GM18909 (cell line): ENCODE data around the gene LCN15.
"Not testable (repeated sequence)": the region's sequence is repeated elsewhere in the genome, so short reads cannot be mapped to it uniquely, and the experiment has no call there.

Source experiments
- ATAC-seq: cut with Tn5 transposase; IDR thresholded peaks from one replicate; pipeline ENCODE4 v1.9.1; 2021; ENCODE audit warnings: mild to moderate bottlenecking; ENCODE audit not compliant: unreplicated experiment, poor library complexity

The LCN15 gene

DNA sequence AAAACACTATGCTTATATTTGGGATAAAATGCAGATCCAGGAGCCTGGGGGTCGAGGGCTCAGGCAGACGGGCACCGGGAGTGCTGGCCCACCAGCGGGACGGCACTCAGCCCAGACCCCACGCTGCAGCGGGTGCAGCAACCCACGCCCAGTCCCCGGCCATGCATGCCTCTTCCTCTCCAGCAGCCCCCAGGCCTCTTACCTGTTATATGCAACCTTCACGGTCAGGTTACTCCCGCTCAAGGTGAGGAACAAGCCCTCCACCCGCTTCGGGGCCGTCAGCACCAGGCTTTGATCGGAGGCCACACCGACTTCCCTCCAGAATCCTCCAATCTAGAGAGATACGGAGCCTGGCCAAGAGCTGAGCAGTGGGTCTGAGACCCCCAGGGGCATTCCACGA is 7.5 kb downstream of the LCN15 start:
- ATAC-seq: no peak

DNA sequence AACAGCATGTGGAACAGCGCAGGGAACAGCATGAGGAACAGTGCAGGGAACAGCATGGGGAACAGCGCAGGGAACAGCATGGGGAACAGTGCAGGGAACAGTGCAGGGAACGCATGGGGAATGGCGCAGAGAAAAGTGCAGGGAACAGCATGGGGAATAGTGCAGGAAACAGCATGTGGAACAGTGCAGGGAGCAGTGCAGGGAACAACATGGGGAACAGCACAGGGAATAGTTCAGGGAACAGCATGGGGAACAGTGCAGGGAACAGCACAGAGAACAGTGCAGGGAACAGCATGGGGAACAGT is 8.2 kb downstream of the LCN15 start:
- ATAC-seq: no peak

DNA sequence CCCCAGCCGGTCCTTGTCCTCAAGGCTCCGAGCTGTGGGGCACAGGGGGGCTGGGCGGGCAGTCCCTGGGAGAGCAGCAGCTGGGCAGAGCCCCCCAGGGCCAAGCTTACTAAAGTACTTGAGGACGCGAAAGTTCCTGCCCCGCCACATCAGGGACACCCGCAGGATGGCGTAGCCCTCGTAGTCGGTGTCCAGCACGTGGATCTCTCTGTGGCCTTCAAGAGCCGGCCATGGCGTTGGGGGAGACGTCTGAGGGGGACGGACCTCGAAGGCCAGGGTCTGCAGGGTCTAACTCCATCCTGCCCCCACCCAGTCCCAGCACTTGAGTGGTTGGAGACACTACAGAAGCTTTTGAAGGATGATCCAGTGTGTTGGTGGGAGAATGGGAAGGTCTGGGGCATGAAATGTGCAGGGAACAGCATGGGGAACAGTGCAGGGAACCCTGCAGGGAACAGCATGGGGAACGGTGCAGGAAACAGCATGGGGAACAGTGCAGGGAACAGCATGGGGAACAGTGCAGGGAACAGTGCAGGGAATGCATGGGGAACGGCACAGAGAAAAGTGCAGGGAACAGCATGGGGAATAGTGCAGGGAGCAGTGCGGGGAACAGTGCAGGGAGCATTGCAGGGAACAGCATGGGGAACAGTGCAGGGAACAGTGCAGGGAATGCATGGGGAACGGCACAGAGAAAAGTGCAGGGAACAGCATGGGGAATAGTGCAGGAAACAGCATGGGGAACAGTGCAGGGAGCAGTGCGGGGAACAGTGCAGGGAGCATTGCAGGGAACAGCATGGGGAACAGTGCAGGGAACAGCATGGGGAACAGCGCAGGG is 8.8 kb downstream of the LCN15 start:
- ATAC-seq: not testable (repeated sequence)

DNA sequence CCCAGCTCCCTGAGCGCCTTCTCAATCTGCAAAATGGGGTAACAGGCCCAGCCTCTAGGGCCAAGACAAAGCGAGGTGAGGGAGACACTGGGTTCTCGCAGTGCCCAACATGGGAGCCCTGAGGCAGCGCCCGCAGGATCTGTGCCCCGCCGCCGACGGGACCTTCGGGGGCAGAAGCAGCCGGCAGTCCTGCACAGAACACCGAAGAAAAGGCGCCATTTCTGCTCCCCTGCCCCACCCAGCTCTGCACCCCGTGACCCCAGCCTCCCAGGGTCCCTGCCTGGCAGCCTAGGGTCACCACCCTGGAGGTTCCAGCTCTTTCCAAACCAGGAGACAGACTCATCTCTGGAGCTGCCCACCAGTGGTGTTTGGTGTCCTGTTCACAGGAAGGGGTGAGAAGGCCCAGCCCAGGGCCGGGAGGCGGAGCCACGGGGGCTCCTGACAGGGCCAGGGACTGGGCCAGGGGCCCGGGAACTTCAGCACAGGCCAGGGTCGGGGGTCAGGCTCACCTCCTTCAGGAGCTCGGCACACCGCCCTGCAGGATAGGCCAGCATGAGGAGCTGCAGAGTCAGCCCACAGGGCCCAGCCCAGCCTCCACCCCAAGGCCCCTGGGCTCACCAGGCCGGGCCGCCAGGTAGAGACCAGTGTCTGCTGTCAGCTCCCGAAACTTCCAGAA is 9.6 kb downstream of the LCN15 start:
- no peak for ATAC-seq

DNA sequence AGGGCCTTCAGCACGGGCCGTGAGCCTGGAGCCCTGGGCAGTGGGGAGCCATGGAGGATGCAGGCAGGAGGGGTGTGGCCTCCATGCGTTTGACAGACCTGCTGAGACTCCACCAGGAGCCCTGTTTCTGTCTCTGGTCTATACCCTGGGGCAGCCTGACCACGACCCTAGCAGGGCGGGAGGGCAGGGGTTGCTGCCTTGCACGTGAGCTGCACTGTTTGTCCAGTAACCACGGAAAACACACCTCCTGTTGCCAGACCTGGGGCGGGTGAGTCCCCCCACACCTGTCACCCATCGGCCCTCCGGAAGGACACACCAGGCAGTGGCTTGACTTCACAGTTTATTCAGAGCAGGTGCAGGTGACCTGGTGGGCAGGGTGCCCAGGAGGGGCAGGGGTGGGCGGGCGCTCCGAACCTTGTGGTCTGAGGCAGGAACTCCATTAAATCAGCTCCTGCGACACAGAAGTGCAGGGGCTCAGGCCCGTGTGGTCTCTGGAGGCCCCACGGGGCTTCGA is 10.2 kb downstream of the LCN15 start:
- ATAC-seq: no peak

DNA sequence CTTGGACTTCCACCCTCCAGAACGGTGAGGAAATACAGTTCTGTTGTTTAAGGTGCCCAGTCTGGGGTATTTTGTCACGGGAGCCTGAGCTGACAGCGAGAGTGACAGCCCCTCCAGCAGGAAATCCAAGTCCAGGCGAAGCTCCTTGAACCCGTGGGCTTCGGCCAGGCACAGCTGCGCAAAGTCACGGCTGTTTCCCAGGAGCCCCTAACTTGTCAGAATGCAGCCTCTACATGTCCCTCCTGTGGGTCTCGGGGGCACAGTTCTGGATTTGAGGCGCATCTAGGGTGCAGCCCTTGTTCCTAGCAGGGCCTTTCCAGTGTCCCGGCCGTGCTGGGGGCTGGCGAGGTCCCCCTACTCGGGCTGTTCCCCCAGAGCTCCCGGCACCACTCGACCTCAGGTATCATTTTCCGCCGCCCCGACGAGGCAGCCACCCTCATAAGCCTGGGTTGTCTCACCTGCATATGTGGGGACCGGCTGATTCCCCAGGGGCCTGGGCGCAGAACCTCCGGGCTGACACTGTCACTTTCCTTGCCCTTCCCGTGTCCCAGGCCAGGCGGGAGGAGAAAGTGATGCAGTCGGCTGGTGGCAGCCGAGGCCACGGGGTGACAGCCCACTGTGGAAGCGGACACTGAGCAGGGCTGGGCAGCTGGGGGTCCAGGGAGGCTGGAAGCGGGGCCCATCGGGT is 10.8 kb downstream of the LCN15 start:
- no peak for ATAC-seq

DNA sequence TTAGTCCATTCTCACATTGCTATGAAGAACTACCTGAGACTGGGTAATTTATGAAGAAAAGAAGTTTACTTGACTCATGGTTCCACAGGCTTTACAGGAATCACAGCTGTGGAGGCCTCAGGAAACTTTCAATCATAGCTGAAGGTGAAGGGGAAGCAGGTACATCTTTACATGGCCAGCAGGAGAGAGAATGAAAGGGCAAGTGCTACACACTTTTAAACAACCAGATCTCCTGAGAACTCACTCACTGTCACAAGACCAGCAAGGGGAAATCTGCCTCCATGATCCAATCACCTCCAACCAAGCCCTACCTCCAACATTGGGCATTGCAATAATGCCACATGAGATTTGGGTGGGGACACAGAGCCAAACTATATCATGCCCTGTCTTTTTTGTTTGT is 12.5 kb downstream of the LCN15 start:
- ATAC-seq: no peak

DNA sequence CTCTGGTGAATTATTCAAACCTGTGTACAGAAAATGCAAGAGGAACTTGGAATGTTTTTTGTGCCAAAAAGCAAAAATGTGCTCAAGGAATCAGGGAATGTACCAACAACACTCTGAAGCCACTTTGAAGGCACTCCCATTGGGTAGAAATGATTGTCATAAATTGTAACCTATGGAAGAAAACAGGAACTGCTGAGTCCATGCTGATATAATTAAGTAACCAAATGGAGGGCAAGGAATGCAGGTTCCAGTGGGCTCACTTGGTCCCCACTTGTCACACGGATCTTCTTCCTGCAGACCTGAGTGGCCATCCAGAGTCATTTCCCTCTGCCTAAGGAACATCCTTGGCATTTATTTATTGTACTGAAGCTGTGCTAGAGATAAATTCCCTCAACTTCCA is 13.1 kb downstream of the LCN15 start:
- no peak for ATAC-seq

DNA sequence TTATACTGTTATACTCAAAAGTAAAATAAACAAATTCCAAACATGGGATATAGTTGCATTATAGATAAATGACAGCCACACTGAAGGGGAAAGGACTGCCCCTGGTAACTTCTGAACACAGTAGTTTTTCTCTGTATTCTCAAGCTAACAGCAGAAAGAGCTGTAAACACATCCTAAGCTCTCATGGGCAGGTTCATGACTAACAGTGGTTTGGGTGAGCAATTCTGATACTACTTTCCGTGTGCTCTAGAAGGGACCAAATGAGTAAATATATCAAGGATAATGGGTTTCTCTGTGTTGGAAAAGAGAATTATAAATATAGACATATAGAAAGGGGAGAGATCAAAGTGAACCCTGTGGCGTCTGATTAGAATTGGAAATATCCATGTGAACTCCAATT is 13.8 kb downstream of the LCN15 start:
- no peak for ATAC-seq

DNA sequence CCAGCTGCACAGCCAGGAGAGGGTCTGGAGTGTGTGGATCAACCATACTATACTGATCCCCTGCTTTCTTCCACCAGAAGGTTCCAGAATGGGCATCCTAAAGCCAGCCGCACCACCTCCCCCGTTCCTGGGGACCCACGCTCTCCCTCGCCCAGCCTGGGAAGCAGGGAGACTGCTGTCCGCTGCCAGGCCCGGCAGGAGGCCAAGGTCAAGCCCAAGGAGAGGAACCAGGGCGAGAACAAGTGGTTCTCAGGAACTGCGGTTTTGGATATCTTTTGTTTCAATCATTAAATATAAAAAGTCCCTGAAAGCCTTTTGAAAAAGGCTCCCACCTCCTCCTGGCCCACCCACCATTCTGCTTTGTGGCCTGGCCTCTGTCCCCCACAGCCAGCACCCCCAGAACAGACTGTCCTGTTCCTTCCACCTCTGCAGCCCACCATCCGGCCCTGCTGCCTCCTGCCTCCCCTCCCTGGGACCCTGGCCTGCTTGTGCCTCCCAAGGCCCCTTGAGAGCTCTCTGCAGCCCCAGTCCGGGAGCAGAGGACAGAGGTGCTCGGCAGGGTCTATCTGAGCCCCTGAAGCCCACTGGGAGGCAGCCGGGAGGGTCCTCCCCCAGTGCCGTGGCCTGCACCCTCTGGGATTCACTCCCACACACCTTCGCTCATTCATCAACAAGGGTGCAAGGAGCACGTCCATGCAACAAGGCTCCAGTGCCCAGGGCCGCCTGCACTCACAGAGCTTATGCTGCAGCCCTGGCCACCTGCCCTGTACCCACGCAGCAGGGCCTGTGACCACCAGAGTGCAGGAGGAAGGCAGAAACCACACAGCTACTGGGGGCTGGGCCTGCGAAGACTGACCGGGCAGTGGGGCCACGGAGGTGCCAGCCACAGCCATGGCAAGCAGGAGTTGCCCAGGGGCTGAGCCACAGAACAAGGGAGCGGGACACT is 15.4 kb downstream of the LCN15 start:
- no peak for ATAC-seq

DNA sequence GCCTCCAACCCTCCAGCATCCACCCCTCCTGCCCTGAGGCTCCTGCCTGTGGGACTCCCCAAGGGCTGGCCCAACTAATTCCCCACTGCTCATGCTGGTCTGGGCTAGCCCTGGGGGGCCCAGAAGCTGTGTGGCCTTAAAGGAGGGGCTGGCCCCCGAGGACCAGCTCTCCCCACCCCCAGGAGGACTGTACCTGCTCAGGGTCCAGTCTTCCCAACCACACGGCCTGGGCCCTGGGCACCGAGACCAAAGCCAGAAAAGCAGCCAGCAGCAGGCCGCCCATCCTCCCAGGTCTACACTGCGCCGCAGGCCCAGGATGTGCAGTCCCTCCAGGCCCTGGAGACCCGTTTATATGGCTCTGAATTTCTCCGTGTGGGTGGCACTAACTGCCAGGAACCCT is 16.1 kb downstream of the LCN15 start, which contains the start of gene LCN6:
Gene LCN6 (minus strand): TSS at position 325 of the 400 bp plus-strand sequence. CDS start 42 bp downstream, at position 283.
- ATAC-seq: no peak

DNA sequence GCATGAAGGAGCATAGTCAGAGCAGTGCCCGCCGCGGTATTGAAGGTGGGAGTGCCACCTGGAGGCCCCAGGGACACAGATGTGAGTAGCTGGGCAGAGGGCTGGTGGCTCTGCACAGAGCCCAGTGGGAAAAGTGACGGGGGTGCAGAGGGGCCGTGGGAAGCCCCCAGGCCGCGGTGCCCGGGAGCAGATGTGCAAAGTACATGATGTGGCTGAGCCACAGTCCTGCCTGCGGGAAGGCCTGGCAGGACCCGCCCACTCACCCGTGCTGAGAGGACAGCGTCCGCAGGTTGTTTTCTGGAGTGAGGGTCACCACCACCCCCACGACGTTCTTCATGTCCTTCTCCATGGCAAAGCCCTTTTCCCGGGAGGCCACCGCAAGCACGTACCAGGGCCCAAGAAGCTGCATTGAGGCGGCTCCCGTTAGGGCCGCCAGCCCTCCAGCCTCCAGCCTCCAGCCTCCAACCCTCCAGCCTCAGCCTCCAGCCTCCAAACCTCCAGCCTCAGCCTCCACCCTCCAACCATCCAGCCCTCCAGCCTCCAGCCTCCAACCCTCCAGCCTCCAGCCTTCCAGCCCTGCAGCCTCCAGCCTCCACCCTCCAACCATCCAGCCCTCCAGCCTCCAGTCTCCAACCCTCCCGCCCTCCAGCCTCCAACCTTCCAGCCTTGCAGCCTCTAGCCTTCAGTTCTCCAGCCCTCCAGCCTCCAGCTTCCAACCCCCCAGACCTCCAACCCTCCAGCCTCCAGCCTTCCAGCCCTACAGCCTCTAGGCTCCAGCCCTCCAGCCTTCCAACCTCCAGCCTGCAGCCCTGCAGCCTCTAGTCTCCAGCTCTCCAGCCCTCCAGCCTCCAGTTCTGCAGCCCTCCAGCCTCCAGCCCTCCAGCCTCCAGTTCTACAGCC is 16.9 kb downstream of the LCN15 start:
- no peak for ATAC-seq

DNA sequence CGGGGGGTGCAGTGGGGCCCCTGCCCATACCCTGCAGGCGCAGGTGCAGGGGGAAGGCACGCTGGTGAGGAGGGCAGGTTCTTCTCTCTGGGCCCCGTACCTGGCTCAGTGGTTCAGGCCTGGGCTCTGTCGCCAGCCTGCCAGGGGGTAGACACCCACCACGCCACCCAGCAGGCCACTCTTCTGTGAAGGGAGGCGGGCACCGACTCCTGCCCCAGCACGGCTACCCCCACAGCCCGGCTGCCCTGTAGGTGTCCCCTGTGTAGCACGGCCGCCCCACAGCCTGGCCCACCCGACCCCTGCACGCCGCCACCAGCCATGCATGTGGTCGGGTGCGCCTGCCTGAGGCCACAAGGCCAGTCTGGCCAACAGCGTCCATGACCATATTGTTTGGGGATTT is 17.7 kb downstream of the LCN15 start:
- no peak for ATAC-seq

DNA sequence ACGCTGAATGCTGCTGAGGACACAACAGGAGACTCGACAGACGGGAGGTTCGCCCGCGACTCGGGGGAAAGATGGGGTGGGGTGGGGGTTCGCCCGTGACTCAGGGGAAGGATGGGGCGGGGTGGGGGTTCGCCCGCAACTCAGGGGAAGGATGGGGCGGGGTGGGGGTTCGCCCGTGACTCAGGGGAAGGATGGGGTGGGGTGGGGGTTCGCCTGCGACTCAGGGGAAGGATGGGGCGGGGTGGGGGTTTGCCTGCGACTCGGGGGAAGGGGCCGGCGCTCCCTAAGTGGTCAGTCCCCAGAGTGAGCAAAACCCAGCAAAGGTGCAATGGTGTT is 18.2 kb downstream of the LCN15 start:
- ATAC-seq: no peak

DNA sequence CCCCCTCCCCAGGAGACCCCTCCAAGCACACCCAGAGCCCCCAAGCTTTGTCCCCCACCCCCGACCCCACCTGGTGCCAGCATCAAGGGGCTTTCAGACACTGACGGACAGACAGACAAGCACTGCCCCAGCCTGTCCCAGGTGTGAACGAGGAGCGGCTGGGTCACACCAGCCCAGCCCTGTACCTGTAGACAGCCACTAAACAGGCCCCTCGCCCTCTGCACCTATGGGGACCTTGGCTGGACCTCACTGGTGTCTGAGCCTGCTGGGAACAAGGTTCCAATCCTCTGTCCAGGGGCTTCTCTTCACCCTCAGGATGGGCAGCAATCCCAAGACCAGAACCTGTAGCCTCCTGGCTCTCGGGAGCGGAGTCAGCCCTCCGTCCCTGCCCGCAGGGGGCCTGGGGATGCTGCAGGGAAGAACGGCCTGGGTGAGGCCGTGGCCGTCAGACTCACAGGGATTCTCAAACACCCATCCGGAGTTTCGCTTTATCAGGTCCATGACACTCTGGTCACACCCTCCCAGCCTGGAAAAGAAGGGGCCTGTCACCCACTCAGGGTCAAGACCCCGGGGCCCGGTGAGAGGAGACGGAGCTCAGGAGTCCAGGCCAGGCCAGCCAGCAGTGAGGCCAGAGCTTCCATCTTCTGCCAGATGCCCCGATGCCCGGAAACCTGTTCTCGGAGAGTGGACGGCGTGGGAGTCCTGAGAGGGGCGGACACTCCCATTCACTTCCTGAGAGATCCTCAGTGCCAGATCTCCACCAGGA is 18.7 kb downstream of the LCN15 start:
- no peak for ATAC-seq

DNA sequence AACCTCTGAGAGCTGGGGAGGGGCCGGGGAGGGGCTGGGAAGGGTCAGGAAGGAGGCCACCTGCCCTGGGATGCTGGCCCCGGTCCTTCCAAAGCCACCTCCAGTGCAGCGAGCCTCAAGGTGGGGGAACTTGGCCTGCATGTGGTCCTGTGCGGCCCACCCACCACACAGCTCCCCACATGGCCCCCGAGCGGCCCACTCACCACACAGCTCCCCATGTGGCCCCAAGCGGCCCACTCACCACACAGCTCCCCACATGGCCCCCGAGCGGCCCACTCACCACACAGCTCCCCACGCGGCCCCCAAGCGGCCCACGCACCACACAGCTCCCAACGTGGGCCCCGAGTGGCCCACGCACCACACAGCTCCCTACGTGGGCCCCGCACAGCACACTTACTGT is 19.5 kb downstream of the LCN15 start:
- no peak for ATAC-seq

DNA sequence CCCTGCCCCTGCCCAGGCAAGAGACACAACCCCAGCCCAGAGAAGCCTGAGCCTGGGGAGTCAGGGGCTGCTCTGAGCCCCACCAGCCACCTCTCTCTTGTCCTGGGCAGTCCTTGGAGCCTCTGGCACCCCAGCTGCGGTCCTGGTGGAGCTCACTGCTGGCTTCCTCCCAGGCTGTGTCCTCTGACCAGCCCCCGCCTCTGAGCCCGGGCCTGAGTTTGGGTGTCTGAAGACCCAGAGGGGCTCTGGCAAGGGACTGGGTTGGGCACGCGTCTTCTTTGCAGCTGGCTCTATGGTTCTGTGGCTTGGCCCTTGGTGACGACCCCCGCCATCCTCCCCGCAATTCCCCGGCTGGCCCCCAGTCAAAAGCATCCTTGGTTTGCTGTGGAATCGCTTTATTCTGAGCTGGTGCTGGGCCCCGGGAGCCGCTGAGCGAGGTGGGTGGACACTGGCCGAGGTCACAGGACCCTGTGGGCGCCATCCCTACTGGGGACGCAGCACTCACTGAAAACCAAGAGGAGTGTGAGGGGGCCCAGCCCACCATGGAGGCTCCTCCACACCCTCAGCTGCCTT is 20.6 kb downstream of the LCN15 start:
- ATAC-seq: no peak
